T-helper 22 cell (primary cell): ENCODE results near the gene GPR4.
A peak's percentile ranks its signal among the peaks of the same experiment; 100 is the strongest.
"Not testable (repeated sequence)": the region's sequence is repeated elsewhere in the genome, so short reads cannot be mapped to it uniquely, and the experiment has no call there.

Experiments
- DNase-seq: peaks from one replicate; pipeline ENCODE4 v3.0.0-alpha.2; 2020; ENCODE audit warnings: low read depth

Gene GPR4

DNA sequence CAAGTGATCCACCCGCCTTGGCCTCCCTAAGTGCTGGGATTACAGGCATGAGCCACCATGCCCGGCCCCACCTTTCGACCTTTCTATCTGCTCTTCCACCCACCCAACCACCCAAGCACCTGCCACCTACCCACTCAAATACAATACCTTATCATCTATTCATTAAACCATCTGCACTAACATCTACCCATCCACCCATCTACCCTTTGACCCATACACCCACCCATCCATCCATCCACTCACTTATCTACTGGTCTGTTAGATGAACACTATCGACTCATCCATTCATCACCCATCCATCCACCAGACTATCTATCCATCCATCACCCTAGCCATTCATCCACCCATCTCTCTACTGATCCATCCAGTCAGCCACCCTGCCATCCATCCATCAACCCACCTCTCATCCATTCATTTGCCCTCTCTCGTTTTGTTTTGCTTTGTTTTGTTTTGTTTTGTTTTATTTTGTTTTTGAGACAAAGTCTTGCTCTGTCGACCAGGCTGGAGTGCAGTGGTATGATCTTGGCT lies 20.0 kb upstream of the GPR4 start:
- no peak for DNase-seq

DNA sequence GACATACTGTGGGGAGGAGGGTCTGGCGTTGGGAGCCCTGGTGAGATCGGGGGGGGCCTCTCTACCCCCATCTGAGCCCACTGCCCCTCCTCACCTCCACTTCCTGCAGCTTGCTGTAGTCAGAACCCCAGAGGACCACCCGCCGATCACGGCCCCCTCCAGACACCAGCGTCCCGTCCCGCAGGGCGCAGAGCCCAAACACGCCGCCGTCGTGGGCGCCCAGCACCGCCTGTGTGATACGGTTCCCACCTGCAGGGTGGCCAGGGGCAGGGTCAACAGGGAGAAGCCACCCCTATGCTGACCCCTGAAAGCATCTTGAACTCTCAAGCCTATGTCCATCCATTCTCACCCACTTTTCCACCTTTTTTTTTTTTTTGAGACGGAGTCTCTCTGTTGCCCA lies 19.4 kb upstream of the GPR4 start:
- DNase-seq, result no peak

- no peak for DNase-seq
Observed at GRCh38 chr19:45616704-45617017, 14.6 kb upstream of the GPR4 start.

DNA sequence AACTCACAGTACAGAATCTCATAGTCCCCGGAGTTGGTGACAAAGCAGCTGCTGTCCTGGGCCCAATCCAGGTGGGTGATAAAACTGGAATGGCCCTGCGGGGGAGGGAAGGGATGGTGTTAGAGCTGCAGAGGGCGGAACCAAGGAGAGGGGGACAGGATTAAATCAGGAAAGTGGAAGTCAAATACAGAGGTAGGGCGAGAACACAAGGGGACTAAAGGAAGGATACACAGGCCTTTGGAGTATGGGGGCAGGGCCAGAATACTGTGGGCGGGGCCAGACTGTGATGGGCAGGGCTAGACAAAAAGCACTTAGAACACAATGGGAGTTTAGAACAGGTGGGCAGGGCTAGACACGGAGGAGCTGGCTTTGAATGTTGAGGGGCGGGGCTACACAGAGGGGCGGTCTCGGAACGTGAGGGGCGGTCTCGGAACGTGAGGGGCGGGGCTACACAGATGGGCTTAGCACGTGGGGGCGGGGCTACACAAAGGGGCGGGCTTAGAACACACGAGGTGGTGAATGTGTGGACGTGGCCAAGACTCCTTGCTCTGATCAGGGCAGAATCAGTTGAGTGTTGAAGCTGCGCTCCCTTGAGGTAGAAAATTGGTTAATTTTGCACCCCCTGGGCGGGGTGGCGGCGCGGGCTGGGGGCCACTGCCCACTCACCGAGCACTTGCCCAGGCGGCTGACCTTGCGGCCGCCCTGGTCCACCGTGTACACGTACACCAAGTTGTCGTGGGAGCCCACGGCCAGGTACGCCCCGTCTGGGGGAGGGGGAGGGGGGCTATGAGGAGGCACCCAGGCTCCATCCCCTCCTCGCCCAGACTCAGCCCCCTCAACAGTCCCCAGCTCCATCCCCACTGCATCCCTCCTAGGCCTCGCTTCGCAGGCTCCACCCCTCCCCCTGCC lies 14.0 kb upstream of the GPR4 start:
- peak; percentile 65 for DNase-seq

- not testable (repeated sequence) for DNase-seq
Observed at GRCh38 chr19:45615056-45615455, 13.0 kb upstream of the GPR4 start.

DNA sequence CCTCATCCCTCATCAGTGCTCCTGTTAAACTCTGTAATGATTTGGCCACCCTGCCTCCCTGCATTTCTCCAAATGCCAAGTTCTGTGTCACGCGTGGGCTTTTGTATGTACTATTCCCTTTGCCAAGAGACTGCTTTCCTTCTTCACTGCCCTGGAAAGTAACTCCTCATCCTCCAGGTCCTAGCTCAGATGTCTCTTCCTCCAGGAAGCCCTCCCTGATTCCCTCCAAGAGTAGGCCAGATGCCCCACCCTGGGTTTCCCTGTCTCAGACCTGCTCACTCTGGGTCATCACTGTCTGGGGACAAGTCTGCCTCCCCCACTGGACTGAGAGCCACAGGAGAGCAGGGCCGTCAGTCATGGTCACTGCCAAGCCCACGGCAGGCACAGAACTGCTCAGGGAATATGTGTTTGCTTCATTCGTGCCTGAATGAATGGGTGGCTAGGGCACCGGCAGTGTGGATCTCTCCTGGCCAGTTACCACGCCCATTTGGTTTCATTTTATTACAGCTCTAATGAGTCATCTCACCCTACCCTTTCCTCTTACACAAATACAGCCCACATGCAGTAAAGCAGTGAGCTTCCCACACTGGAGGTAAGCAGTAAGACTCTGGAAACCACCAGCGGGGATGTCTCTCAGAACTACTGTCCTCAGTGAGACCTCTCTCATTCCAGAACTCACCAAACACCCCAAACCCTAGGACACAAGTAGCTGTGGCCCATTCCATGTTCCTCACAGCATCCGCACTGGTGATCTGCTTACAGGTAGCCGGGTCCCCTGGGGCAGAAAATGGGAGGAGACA lies 12.1 kb upstream of the GPR4 start:
- DNase-seq, result no peak

- DNase-seq, result no peak
Observed at GRCh38 chr19:45608948-45609347, 6.9 kb upstream of the GPR4 start.

DNA sequence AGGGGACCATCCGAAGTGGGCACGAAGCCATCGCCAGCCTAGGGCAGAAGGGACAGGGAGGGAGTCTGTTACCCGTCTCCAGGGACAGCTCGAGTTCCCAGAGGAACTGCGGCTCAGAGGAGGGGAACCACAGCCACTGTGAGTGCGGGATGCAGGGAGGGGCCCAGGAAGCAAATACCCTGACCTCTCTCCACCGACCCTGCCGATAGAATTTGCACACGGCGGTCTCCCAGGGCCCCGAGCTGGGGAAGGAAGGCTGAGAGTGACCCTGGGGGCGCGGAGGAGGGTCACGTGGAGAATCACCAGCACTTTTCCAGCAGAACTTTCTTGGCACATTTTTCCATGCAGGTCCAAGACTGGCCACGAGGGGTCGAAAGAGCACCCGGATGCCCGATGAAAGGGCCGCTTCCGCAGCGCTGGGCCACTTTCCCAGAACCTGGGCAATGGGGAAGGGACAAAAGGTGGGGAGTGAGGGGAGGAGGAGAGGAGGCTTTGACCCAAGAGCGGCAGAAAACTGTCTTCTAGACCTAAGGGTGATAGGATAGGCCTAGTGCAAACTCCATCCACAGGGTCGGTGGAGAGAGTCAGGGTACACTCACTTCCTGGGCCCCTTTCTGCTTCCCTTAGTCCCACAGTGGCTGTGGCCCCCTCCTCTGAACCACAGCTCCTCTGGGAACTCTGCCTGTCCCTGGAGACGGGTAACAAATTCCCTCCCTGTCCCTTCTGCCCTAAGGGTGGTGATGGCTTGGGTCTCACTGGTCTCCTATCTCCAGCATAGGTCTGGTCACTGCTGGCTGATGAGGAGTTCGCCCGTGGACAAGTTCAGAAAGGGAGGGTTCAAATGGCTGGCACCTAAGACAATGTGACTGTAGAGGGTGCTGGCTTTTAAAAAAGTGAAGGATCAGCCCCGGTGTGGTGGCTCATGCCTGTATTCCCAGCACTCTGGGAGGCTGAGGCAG lies 5.3 kb upstream of the GPR4 start:
- no peak for DNase-seq

- DNase-seq, result no peak
Observed at GRCh38 chr19:45601115-45601514, 897 bp downstream of the GPR4 start.

DNA sequence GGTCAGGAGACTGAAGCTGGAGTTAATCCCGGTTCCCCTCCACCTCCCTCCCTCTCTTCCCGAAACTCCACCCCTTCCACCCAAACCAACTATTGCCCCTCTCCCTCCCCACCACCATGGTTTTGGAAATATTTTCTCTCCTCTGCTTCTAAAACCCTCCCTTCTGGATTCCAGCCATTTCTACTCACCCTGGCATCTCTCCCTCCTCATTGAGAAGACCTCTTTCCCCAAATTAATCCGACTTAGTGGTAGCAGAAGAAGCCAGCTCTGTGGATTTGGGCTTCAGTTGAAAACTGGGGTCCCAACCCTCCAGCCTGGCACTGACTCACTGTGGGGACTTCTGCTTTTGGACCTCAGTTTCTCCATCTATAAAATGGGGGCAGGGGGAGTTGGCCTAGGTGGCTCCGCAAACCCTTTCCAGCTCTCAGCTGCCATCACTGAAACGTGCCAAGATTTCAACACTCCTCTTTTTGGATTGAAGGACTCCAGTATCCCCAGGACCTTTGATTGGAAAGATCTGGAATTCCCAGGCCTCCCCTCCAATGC lies 1.6 kb downstream of the GPR4 start:
- no peak for DNase-seq

GRCh38 chr19:45599286-45599685 lies 2.7 kb downstream of the GPR4 start:
- DNase-seq, result no peak

DNA sequence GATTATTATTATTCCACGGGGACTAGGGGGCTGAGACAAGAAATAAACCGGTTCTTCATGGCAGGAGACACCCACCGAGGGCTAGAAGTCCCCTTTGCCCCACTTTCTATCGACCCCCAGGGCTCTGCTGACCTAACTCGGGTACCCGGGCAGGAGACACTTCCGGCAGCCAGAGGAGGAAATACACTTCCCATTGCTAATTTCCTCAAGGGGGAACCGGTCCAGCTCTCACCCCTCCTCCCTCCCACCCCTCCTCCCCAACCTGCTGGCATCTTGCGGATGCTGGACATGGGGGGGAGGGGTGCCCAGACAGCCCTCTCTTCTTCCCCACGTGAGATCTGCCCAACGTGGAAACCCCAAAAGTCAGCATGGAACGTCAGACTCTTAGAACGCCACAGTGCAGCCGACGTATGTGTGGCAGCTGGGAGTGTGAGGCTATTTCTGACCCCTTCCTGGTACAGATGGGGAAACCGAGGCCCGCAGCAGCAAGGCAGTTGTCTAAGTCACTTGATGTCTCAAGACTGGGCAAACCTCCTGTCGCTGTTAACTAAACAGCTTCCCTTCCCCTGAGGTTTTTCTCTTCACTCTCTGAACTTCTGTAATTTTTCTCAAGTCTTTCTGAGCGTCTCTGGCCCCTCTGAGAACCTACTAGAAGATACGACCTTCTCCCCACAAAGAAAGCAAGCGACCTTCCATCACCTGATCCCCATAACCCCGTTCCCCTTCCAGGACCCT lies 3.6 kb downstream of the GPR4 start:
- DNase-seq, result no peak

GRCh38 chr19:45597425-45598111 lies 4.4 kb downstream of the GPR4 start:
- no peak for DNase-seq

DNA sequence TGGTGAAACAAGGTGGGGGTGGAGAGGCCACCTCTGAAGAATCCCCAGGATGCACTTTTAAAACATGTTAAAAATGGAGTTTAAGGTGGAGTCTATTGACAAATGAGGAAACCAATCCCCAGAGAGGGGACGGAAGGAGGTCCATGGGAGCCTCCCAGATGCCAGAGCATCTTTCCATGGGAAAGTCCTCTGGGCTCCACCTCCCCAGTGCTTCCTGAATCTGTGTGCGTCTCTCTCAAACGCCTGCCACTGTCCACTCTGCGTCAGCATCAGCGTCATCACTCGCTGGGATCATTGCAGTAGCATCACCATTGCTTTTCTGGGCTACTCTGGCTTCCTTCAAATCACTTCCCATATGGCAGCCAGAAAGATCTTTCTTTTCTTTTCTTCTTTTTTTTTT lies 6.2 kb downstream of the GPR4 start:
- no peak for DNase-seq

DNA sequence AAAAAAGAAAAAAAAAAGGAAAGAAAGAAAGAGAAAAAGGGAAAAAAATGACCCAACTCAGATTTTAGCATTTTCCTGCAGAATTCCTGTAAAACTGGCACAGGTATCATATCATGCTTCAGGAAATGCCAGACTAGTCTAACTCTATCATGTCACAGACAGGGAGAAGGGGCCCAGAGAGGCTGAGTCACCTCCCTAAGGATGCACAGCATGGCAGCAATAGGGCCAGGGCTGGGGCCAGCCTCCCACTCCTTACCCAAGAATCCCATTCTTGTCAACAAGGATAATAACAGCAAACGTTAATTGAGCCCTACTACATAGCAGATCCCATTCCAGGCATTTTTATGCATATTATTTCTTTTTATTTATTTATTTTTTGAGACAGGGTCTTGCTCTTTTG lies 8.5 kb downstream of the GPR4 start:
- no peak for DNase-seq

- no peak for DNase-seq
Observed at GRCh38 chr19:45592366-45592765, 9.6 kb downstream of the GPR4 start.

- DNase-seq, result no peak
Observed at GRCh38 chr19:45591638-45592005, 10.4 kb downstream of the GPR4 start.

- DNase-seq, result no peak
Observed at GRCh38 chr19:45591004-45591637, 10.9 kb downstream of the GPR4 start.

GRCh38 chr19:45590300-45591003 lies 11.6 kb downstream of the GPR4 start:
- no peak for DNase-seq
